ENCODE results near the gene XYLT1.

The XYLT1 gene

GRCh38 chr16:17205279-17206211 is 265.2 kb downstream of the XYLT1 start:
- Histone ChIP-seq H3K36me3 (peaks cover 0 to under 1% (median 0%) of the 10 kb centered on the region in 3 donors), H3K27ac (no peak overlapping the region), H3K9me3 (no peaks in the 10 kb centered on the region), H3K4me1 (peaks cover 0 to 3% (median 0%) of the 10 kb centered on the region in 4 donors), H3K27me3 (no peaks in the 10 kb centered on the region), H3K4me3 (no peak overlapping the region)
- intact Hi-C loops (cut with DNase I; ENCODE audit: low total_unique reads) = no loop called here
- no peak for DNase-seq
- TF ChIP-seq CTCF (IDR thresholded peaks at IDR 0.05) = no peak

GRCh38 chr16:17204644-17205043 is 266.1 kb downstream of the XYLT1 start:
- no peak for TF ChIP-seq CTCF (IDR thresholded peaks at IDR 0.05)
- no peaks in the 10 kb centered on the region for H3K27me3 ChIP-seq
- DNase-seq = no peak
- H3K4me1 ChIP-seq = peaks cover 0 to 3% (median 0%) of the 10 kb centered on the region in 4 donors
- intact Hi-C loops (cut with DNase I; ENCODE audit: low total_unique reads) = no loop called here
- H3K9me3 ChIP-seq = no peaks in the 10 kb centered on the region
- no peak overlapping the region for H3K4me3 ChIP-seq
- H3K27ac ChIP-seq = no peak overlapping the region
- peaks cover 1 to 10% (median 7%) of the 10 kb centered on the region in 3 donors for H3K36me3 ChIP-seq

- H3K9me3 ChIP-seq = no peaks in the 10 kb centered on the region
- H3K36me3 ChIP-seq = peaks cover 6 to 14% (median 11%) of the 10 kb centered on the region in 3 donors
- no peak overlapping the region for H3K27ac ChIP-seq
- peaks cover 0 to 3% (median 0%) of the 10 kb centered on the region in 4 donors for H3K4me1 ChIP-seq
- intact Hi-C loops (cut with DNase I; ENCODE audit: low total_unique reads) = no loop called here
- DNase-seq = no peak
- TF ChIP-seq CTCF (IDR thresholded peaks at IDR 0.05) = no peak
- H3K4me3 ChIP-seq = no peak overlapping the region
- H3K27me3 ChIP-seq = no peaks in the 10 kb centered on the region
Measured at GRCh38 chr16:17204206-17204605, 266.6 kb downstream of the XYLT1 start.

- no peak overlapping the region for H3K27ac ChIP-seq
- H3K4me1 ChIP-seq = peaks cover 0 to 3% (median 0%) of the 10 kb centered on the region in 4 donors
- peaks cover 10 to 22% (median 19%) of the 10 kb centered on the region in 3 donors for H3K36me3 ChIP-seq
- H3K27me3 ChIP-seq = no peaks in the 10 kb centered on the region
- TF ChIP-seq CTCF (IDR thresholded peaks at IDR 0.05) = no peak
- no peaks in the 10 kb centered on the region for H3K9me3 ChIP-seq
- no peak overlapping the region for H3K4me3 ChIP-seq
- intact Hi-C loops (cut with DNase I; ENCODE audit: low total_unique reads) = no loop called here
- DNase-seq = no peak
Measured at GRCh38 chr16:17203424-17203823, 267.3 kb downstream of the XYLT1 start.

GRCh38 chr16:17199135-17199534 is 271.6 kb downstream of the XYLT1 start:
- intact Hi-C loops (cut with DNase I; ENCODE audit: low total_unique reads) = no loop called here
- Histone ChIP-seq H3K36me3 (peaks cover 10 to 52% (median 44%) of the 10 kb centered on the region in 3 donors), H3K4me3 (no peak overlapping the region), H3K27ac (no peak overlapping the region), H3K9me3 (no peaks in the 10 kb centered on the region), H3K4me1 (no peaks in the 10 kb centered on the region), H3K27me3 (no peaks in the 10 kb centered on the region)
- no peak for TF ChIP-seq CTCF (IDR thresholded peaks at IDR 0.05)
- DNase-seq = no peak

Data from tibial artery (tissue), 4 donors.